K562 (cell line): Measurements from ENCODE around the gene PRKAR1B. TPM values are rescaled to one million over a fixed set of nuclear protein-coding genes. Genes with fewer than 3 reads are reported as not detected.

Source experiments
- ARID2 ChIP-seq: fragments of 450-650 bp; IDR thresholded peaks from 2 replicates; pipeline ENCODE4 v1.6.1; 2017; ENCODE audit warnings: antibody characterized with exemption, mild to moderate bottlenecking
- CBFB ChIP-seq: sonication (generic); formaldehyde crosslinking; IDR thresholded peaks from 2 replicates; pipeline ENCODE4 v1.4.0; 2020; ENCODE audit warnings: mild to moderate bottlenecking, missing genetic modification reagents
- CBX8 ChIP-seq: fragments of 200-600 bp; sonication (generic); IDR thresholded peaks from 2 replicates; pipeline ENCODE4 v1.6.1; 2012; ENCODE audit warnings: borderline replicate concordance, mixed run types, low read depth, mild to moderate bottlenecking, moderate library complexity, mixed read lengths, low read length, control low read depth, inconsistent platforms; ENCODE audit not compliant: poor library complexity, severe bottlenecking; ENCODE audit errors: extremely low read depth
- CHD2 ChIP-seq: IDR thresholded peaks from 2 replicates; pipeline ENCODE4 v1.6.1; 2011; ENCODE audit warnings: low read depth, low read length
- DMBX1 ChIP-seq: fragments of 250-450 bp; sonication (Bioruptor Pico); IDR thresholded peaks from 2 replicates; pipeline ENCODE4 v1.8.0; 2022; ENCODE audit warnings: inconsistent platforms, mild to moderate bottlenecking, moderate library complexity, borderline replicate concordance
- ELF2 ChIP-seq: fragments of 250-450 bp; sonication (Bioruptor Pico); IDR thresholded peaks from 2 replicates; pipeline ENCODE4 v1.5.0; 2021; ENCODE audit warnings: mild to moderate bottlenecking
- EP400 ChIP-seq: fragments of 450-650 bp; IDR thresholded peaks from 2 replicates; pipeline ENCODE4 v1.6.1; 2017; ENCODE audit warnings: antibody characterized with exemption, mild to moderate bottlenecking, moderate library complexity
- JUNB ChIP-seq: fragments of 450-650 bp; formaldehyde crosslinking; conservative IDR thresholded peaks from 2 replicates; pipeline ENCODE4 v1.4.0; 2020; ENCODE audit warnings: mild to moderate bottlenecking
- MAFF ChIP-seq: IDR thresholded peaks from 2 replicates; pipeline ENCODE4 v1.6.1; 2012; ENCODE audit warnings: low read length, improper control_type of control experiment
- NFIX ChIP-seq: fragments of 250-450 bp; sonication (Bioruptor Pico); IDR thresholded peaks from 2 replicates; pipeline ENCODE4 v1.4.0; 2020; ENCODE audit warnings: low read depth, mild to moderate bottlenecking, moderate library complexity
- SP2 ChIP-seq: IDR thresholded peaks from 2 replicates; pipeline ENCODE4 v1.6.1; 2011; ENCODE audit warnings: mild to moderate bottlenecking, low read depth, low read length, moderate library complexity; ENCODE audit not compliant: poor library complexity, severe bottlenecking; ENCODE audit errors: extremely low read depth
- SRSF9 ChIP-seq: fragments of 200-400 bp; formaldehyde crosslinking; IDR thresholded peaks from 2 replicates; pipeline ENCODE4 v1.6.1; 2017; ENCODE audit warnings: low read depth, low read length, borderline replicate concordance
- XRCC4 ChIP-seq: IDR thresholded peaks from one replicate; pipeline ENCODE4 v1.6.1; 2011; ENCODE audit not compliant: insufficient read depth, insufficient read length; ENCODE audit errors: extremely low read depth
- ZBTB34 ChIP-seq: fragments of 250-450 bp; sonication (Bioruptor Pico); IDR thresholded peaks from 2 replicates; pipeline ENCODE4 v1.8.0; 2021; ENCODE audit warnings: mild to moderate bottlenecking, moderate library complexity
- ZFPM2 ChIP-seq: fragments of 250-450 bp; sonication (Bioruptor Pico); IDR thresholded peaks from 2 replicates; pipeline ENCODE4 v1.5.1; 2022; ENCODE audit warnings: mild to moderate bottlenecking
- ZNF174 ChIP-seq: fragments of 250-450 bp; sonication (Bioruptor Pico); IDR thresholded peaks from 2 replicates; pipeline ENCODE4 v1.4.0; 2020; ENCODE audit warnings: mild to moderate bottlenecking
- ZNF232 ChIP-seq: sonication (generic); formaldehyde crosslinking; IDR thresholded peaks from 2 replicates; pipeline ENCODE4 v1.8.0; 2022; ENCODE audit warnings: mild to moderate bottlenecking, missing genetic modification reagents
- ZNF551 ChIP-seq: fragments of 250-450 bp; sonication (Bioruptor Pico); IDR thresholded peaks from 2 replicates; pipeline ENCODE4 v1.5.0; 2021; ENCODE audit warnings: mild to moderate bottlenecking, moderate library complexity
- ZNF583 ChIP-seq: fragments of 250-450 bp; sonication (Bioruptor Pico); IDR thresholded peaks from 2 replicates; pipeline ENCODE4 v1.4.0; 2020
- polyA plus RNA-seq, 8 experiments: library from polyadenylated mRNA; depleted of rRNA in 4 of 8; stranded (reverse) in 5 of 8; unstranded in 3 of 8; fragments of >200 nt; fragmentation: Nextera tagmentation in 2 of 8; fragmentation: Illumina TruSeq in 1 of 8; extraction: Ambion mirVana in 2 of 8; extraction: Trizol in 1 of 8; gene quantifications; 2 replicates each; pipeline versions ENCODE4 v1.2.1 to v1.2.3, GENCODE V29; 2011 to 2014; ENCODE audit warnings: inconsistent platforms in 1 of 8, missing spikeins in 1 of 8
- total RNA-seq, 7 experiments: library from RNA; depleted of rRNA in 6 of 7; stranded (reverse); fragments of >200 nt in 6 of 7; fragmentation: Illumina TruSeq in 2 of 7; extraction: Trizol in 2 of 7; gene quantifications; 2 replicates each; pipeline versions ENCODE4 v1.2.1 to v1.2.3, GENCODE V29; 2011 to 2021; ENCODE audit warnings: low replicate concordance in 1 of 7
- TF ChIP-seq, protein P1 (sequence below): fragments of 250-450 bp; sonication (Bioruptor Pico); IDR thresholded peaks from 2 replicates; pipeline ENCODE4 v1.4.0; 2020; ENCODE audit warnings: borderline replicate concordance
- TF ChIP-seq, protein P2 (sequence below), 2 experiments: fragments of 200-800 bp in 1 of 2; sonication (Bioruptor generic) in 1 of 2; sonication (generic) in 1 of 2; formaldehyde crosslinking in 1 of 2; IDR thresholded peaks in 1 of 2; conservative IDR thresholded peaks in 1 of 2; 2 replicates each; pipeline versions ENCODE4 v1.5.0 to v1.6.1; 2016 to 2020; ENCODE audit warnings: missing compliant biosample characterization in 1 of 2, missing genetic modification characterization in 1 of 2, missing genetic modification reagents in 1 of 2
- TF ChIP-seq, protein P3 (sequence below): fragments of 450-650 bp; IDR thresholded peaks from one replicate; pipeline ENCODE4 v1.6.1; 2018; ENCODE audit warnings: mild to moderate bottlenecking, moderate library complexity; ENCODE audit not compliant: partially characterized antibody

PRKAR1B gene
- total and polyA plus RNA-seq, 9 of the 15 experiments (the other 6 are each of a cell fraction or from before 2014, with no cell fraction given) = 0.99 to 30.5 (median 12.7) TPM

DNA sequence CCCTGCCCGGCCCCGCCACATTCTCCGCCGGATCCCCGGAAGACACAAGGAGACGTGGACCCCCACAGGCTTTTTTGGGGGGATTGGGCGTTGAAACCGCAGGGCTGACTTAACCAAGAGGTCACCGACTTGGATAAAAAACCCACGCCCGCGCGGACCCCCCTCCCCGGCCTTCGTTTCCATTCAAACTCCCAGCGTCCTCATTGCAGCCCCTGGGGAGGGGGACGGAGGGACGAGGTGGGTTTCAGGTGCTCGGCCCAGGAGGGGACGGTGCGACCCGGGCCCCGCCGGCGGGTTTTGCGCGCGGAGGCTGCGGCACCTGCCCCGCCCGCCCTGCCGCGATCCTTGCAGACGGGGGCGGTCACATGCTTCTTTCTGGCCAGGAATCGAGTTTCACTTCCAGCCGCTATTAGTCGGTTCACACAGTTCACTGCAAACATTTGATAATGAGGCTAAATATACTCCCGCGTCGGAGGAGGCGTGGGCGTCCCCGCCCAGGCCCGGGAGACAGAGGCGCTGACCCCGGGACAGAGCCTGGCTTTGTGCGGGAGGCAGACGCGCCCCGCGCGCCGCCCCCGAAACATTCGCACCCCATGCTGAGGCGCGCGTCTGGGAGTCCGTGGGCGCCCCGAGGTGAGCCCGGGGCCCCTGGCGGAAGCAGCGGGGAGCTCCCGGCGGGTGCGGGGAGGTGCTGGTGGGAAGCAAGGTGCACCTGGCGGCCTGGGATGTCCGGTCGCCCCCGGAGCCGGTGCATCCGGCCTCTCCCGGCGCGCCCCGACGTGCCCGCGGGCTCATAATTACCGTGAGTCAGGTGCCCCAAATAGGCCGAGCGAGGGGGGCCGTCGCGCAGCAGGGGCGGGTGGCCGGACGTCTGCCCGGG lies 204.8 kb downstream of the PRKAR1B start (continued):
- TF ChIP-seq ZNF583 (CRISPR knock-in tag) (no peak), SRSF9 (no peak), NFIX (CRISPR knock-in tag) (no peak), CHD2 (no peak), ZNF232 (CRISPR knock-in tag) (no peak), ZFPM2 (no peak), ZBTB34 (no peak), EP400 (no peak), DMBX1 (CRISPR knock-in tag) (no peak), CBX8 (no peak), XRCC4 (no peak), ZNF551 (CRISPR knock-in tag) (no peak), ARID2 (no peak), MAFF (no peak), CBFB (CRISPR knock-in tag) (no peak), ZNF174 (CRISPR knock-in tag) (no peak), SP2 (no peak), JUNB (no peak), ELF2 (CRISPR knock-in tag) (no peak)
- TF ChIP-seq, protein P1, sequence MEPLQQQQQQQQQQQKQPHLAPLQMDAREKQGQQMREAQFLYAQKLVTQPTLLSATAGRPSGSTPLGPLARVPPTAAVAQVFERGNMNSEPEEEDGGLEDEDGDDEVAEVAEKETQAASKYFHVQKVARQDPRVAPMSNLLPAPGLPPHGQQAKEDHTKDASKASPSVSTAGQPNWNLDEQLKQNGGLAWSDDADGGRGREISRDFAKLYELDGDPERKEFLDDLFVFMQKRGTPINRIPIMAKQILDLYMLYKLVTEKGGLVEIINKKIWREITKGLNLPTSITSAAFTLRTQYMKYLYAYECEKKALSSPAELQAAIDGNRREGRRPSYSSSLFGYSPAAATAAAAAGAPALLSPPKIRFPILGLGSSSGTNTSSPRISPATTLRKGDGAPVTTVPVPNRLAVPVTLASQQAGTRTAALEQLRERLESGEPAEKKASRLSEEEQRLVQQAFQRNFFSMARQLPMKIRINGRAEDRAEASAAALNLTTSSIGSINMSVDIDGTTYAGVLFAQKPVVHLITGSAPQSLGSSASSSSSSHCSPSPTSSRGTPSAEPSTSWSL (CRISPR knock-in tag) = no peak
- TF ChIP-seq, protein P2, sequence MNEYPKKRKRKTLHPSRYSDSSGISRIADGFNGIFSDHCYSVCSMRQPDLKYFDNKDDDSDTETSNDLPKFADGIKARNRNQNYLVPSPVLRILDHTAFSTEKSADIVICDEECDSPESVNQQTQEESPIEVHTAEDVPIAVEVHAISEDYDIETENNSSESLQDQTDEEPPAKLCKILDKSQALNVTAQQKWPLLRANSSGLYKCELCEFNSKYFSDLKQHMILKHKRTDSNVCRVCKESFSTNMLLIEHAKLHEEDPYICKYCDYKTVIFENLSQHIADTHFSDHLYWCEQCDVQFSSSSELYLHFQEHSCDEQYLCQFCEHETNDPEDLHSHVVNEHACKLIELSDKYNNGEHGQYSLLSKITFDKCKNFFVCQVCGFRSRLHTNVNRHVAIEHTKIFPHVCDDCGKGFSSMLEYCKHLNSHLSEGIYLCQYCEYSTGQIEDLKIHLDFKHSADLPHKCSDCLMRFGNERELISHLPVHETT (CRISPR knock-in tag; conservative IDR thresholded peaks at IDR 0.05 in 1 of 2, IDR thresholded peaks at IDR 0.05 in 1 of 2) = no peak; a peak in 1 of 4 replicates
- TF ChIP-seq, protein P3, sequence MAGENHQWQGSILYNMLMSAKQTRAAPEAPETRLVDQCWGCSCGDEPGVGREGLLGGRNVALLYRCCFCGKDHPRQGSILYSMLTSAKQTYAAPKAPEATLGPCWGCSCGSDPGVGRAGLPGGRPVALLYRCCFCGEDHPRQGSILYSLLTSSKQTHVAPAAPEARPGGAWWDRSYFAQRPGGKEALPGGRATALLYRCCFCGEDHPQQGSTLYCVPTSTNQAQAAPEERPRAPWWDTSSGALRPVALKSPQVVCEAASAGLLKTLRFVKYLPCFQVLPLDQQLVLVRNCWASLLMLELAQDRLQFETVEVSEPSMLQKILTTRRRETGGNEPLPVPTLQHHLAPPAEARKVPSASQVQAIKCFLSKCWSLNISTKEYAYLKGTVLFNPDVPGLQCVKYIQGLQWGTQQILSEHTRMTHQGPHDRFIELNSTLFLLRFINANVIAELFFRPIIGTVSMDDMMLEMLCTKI = no peak
